Measurements from ENCODE around the gene KCNQ1OT1. TPM values are rescaled to one million over a fixed set of nuclear protein-coding genes. Genes with fewer than 3 reads are reported as not detected.

The KCNQ1OT1 gene
- total RNA-seq, 2 donors from 2014 or later, result 0.77 to 1.5 TPM

- no peak for TF ChIP-seq CTCF (IDR thresholded peaks at IDR 0.05)
- no peak overlapping the region for H3K4me3 ChIP-seq
- DNase-seq, result no peak
- no peak overlapping the region for H3K27ac ChIP-seq
- H3K9me3 ChIP-seq, result peaks cover 6% of the 10 kb centered on the region
- intact Hi-C loops (cut with DNase I), result no loop called here
- no peaks in the 10 kb centered on the region for H3K36me3 ChIP-seq
- no peak overlapping the region for H3K9ac ChIP-seq (ENCODE audit: low read depth in 2 of 2, low read length in 2 of 2)
- H3K4me1 ChIP-seq, result no peaks in the 10 kb centered on the region
- H3K27me3 ChIP-seq, result no peaks in the 10 kb centered on the region
These were observed 47.9 kb downstream of the KCNQ1OT1 start for GRCh38 chr11:2651826-2652271.

GRCh38 chr11:2651054-2651617 is 48.7 kb downstream of the KCNQ1OT1 start:
- H3K9me3 ChIP-seq, result peaks cover 6% of the 10 kb centered on the region
- no peaks in the 10 kb centered on the region for H3K4me1 ChIP-seq
- DNase-seq, result no peak
- intact Hi-C loops (cut with DNase I), result no loop called here
- H3K27ac ChIP-seq, result no peak overlapping the region
- TF ChIP-seq CTCF (IDR thresholded peaks at IDR 0.05), result no peak
- H3K4me3 ChIP-seq, result no peak overlapping the region
- H3K27me3 ChIP-seq, result no peaks in the 10 kb centered on the region
- no peak overlapping the region for H3K9ac ChIP-seq (ENCODE audit: low read depth in 2 of 2, low read length in 2 of 2)
- no peaks in the 10 kb centered on the region for H3K36me3 ChIP-seq

GRCh38 chr11:2650343-2650867 is 49.4 kb downstream of the KCNQ1OT1 start:
- Histone ChIP-seq H3K9me3 (peaks cover 6% of the 10 kb centered on the region), H3K27ac (no peak overlapping the region), H3K27me3 (no peaks in the 10 kb centered on the region), H3K4me3 (no peak overlapping the region), H3K4me1 (no peaks in the 10 kb centered on the region), H3K36me3 (no peaks in the 10 kb centered on the region), H3K9ac (ENCODE audit: low read depth in 2 of 2, low read length in 2 of 2) (no peak overlapping the region)
- no peak for DNase-seq
- intact Hi-C loops (cut with DNase I), result no loop called here
- TF ChIP-seq CTCF (IDR thresholded peaks at IDR 0.05), result no peak

GRCh38 chr11:2649848-2650247 is 49.9 kb downstream of the KCNQ1OT1 start:
- Histone ChIP-seq H3K4me1 (no peaks in the 10 kb centered on the region), H3K4me3 (no peak overlapping the region), H3K36me3 (no peaks in the 10 kb centered on the region), H3K9me3 (peaks cover 6% of the 10 kb centered on the region), H3K27ac (no peak overlapping the region), H3K9ac (ENCODE audit: low read depth in 2 of 2, low read length in 2 of 2) (no peak overlapping the region), H3K27me3 (no peaks in the 10 kb centered on the region)
- intact Hi-C loops (cut with DNase I), result no loop called here
- no peak for DNase-seq
- TF ChIP-seq CTCF (IDR thresholded peaks at IDR 0.05), result no peak

GRCh38 chr11:2649400-2649799 is 50.4 kb downstream of the KCNQ1OT1 start:
- no peak for TF ChIP-seq CTCF (IDR thresholded peaks at IDR 0.05)
- DNase-seq, result no peak
- H3K4me1 ChIP-seq, result no peaks in the 10 kb centered on the region
- peaks cover 6% of the 10 kb centered on the region for H3K9me3 ChIP-seq
- no peak overlapping the region for H3K9ac ChIP-seq (ENCODE audit: low read depth in 2 of 2, low read length in 2 of 2)
- no peak overlapping the region for H3K27ac ChIP-seq
- no peaks in the 10 kb centered on the region for H3K27me3 ChIP-seq
- no peak overlapping the region for H3K4me3 ChIP-seq
- H3K36me3 ChIP-seq, result no peaks in the 10 kb centered on the region
- intact Hi-C loops (cut with DNase I), result no loop called here

Measured in colonic mucosa (tissue), 4 donors.